ENCODE results near the gene VAC14.

DNA sequence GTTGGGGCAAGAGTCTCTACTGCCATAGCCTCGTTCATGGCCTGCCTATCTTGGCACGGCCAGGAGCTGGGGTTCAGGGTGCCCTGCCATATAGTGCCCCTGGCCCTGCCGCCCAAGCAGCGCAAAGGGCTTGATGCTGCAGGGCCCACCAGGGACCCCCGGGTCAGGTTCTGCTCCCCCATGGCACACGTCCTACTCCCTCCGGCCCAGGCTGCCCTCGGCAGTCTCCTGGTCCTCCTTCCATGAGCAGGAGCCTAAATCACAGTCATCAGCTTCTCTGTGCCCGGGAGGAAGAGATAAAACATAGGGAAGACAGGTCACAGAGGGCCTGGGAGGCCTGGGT, 59.2 kb downstream of the VAC14 start:
- TF ChIP-seq, protein P1, sequence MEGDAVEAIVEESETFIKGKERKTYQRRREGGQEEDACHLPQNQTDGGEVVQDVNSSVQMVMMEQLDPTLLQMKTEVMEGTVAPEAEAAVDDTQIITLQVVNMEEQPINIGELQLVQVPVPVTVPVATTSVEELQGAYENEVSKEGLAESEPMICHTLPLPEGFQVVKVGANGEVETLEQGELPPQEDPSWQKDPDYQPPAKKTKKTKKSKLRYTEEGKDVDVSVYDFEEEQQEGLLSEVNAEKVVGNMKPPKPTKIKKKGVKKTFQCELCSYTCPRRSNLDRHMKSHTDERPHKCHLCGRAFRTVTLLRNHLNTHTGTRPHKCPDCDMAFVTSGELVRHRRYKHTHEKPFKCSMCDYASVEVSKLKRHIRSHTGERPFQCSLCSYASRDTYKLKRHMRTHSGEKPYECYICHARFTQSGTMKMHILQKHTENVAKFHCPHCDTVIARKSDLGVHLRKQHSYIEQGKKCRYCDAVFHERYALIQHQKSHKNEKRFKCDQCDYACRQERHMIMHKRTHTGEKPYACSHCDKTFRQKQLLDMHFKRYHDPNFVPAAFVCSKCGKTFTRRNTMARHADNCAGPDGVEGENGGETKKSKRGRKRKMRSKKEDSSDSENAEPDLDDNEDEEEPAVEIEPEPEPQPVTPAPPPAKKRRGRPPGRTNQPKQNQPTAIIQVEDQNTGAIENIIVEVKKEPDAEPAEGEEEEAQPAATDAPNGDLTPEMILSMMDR (IDR thresholded peaks at IDR 0.05): no peak
- no peak for TF ChIP-seq POLR2A (IDR thresholded peaks at IDR 0.05)
